ENCODE data around the gene IRS2.
"Not testable (repeated sequence)": the region's sequence is repeated elsewhere in the genome, so short reads cannot be mapped to it uniquely, and the experiment has no call there.

IRS2 gene

GRCh38 chr13:109786457-109787134, at the start of gene IRS2:
Gene IRS2 (minus strand): TSS chr13:109786583. CDS start chr13:109786053, 530 bp downstream.
- Histone ChIP-seq H3K4me1 (peaks cover 57% of the 10 kb centered on the region), H4K20me1 (peaks cover 42% of the 10 kb centered on the region), H3K36me3 (peaks cover 30% of the 10 kb centered on the region), H3K27me3 (no peaks in the 10 kb centered on the region), H3K4me3 (peak within 1 kb of the TSS; percentile 84), H3K4me2 (peak within 1 kb of the TSS; percentile 93), H3K9ac (peak within 1 kb of the TSS; percentile 94), H3K9me3 (peaks cover 19% of the 10 kb centered on the region), H3K27ac (peak within 1 kb of the TSS; percentile 96)
- TF ChIP-seq Cebpa-rat (IDR thresholded peaks at IDR 0.05), result no peak

GRCh38 chr13:109834973-109835720, 48.8 kb upstream of the IRS2 start:
- H3K27ac ChIP-seq, result no peak overlapping the region
- no peaks in the 10 kb centered on the region for H4K20me1 ChIP-seq
- no peak overlapping the region for H3K4me2 ChIP-seq
- H3K36me3 ChIP-seq, result no peaks in the 10 kb centered on the region
- no peak for TF ChIP-seq Cebpa-rat (IDR thresholded peaks at IDR 0.05)
- no peaks in the 10 kb centered on the region for H3K27me3 ChIP-seq
- H3K9me3 ChIP-seq, result no peaks in the 10 kb centered on the region
- H3K9ac ChIP-seq, result no peak overlapping the region
- peaks cover under 1% of the 10 kb centered on the region; the same call in 1 of the 2 replicates for H3K4me1 ChIP-seq
- no peak overlapping the region for H3K4me3 ChIP-seq

- no peak overlapping the region for H3K9ac ChIP-seq
- 0 out of 2 replicates have a peak, but pooled peaks cover 4% of the 10 kb centered on the region for H3K9me3 ChIP-seq
- no peak overlapping the region for H3K4me3 ChIP-seq
- H3K4me1 ChIP-seq, result no peaks in the 10 kb centered on the region
- H4K20me1 ChIP-seq, result no peaks in the 10 kb centered on the region
- H3K27ac ChIP-seq, result no peak overlapping the region
- H3K27me3 ChIP-seq, result no peaks in the 10 kb centered on the region
- H3K36me3 ChIP-seq, result no peaks in the 10 kb centered on the region
- no peak overlapping the region for H3K4me2 ChIP-seq
- no peak for TF ChIP-seq Cebpa-rat (IDR thresholded peaks at IDR 0.05)
Observed at GRCh38 chr13:109833940-109834339, 47.6 kb upstream of the IRS2 start.

GRCh38 chr13:109833071-109833470, 46.7 kb upstream of the IRS2 start:
- H3K4me3 ChIP-seq, result no peak overlapping the region
- H3K9ac ChIP-seq, result no peak overlapping the region
- no peaks in the 10 kb centered on the region for H3K36me3 ChIP-seq
- H3K27me3 ChIP-seq, result no peaks in the 10 kb centered on the region
- H3K4me2 ChIP-seq, result no peak overlapping the region
- H4K20me1 ChIP-seq, result no peaks in the 10 kb centered on the region
- H3K4me1 ChIP-seq, result no peaks in the 10 kb centered on the region
- TF ChIP-seq Cebpa-rat (IDR thresholded peaks at IDR 0.05), result no peak
- 0 out of 2 replicates have a peak, but pooled peaks cover 6% of the 10 kb centered on the region for H3K9me3 ChIP-seq
- no peak overlapping the region for H3K27ac ChIP-seq

- not testable (repeated sequence) for H3K27ac ChIP-seq, H3K9me3 ChIP-seq, H3K4me2 ChIP-seq, H3K4me3 ChIP-seq, H3K27me3 ChIP-seq, H3K4me1 ChIP-seq, H4K20me1 ChIP-seq, H3K36me3 ChIP-seq, H3K9ac ChIP-seq
Observed at GRCh38 chr13:109828591-109829316, 42.4 kb upstream of the IRS2 start.

GRCh38 chr13:109823201-109823600, 36.8 kb upstream of the IRS2 start:
- H4K20me1 ChIP-seq, H3K4me2 ChIP-seq, H3K9me3 ChIP-seq, H3K4me3 ChIP-seq, H3K27me3 ChIP-seq, H3K36me3 ChIP-seq, H3K9ac ChIP-seq, H3K27ac ChIP-seq: not testable (repeated sequence)
- H3K4me1 ChIP-seq, result peaks cover 13% of the 10 kb centered on the region

- H4K20me1 ChIP-seq, result no peaks in the 10 kb centered on the region
Observed at GRCh38 chr13:109821103-109821502, 34.7 kb upstream of the IRS2 start.

GRCh38 chr13:109819874-109820273, 33.5 kb upstream of the IRS2 start:
- no peaks in the 10 kb centered on the region for H3K36me3 ChIP-seq
- H3K9ac ChIP-seq, result no peak overlapping the region
- TF ChIP-seq Cebpa-rat (IDR thresholded peaks at IDR 0.05), result no peak
- no peak overlapping the region for H3K4me2 ChIP-seq
- no peaks in the 10 kb centered on the region for H3K9me3 ChIP-seq
- H4K20me1 ChIP-seq, result no peaks in the 10 kb centered on the region
- no peaks in the 10 kb centered on the region for H3K27me3 ChIP-seq
- H3K4me3 ChIP-seq, result no peak overlapping the region
- H3K4me1 ChIP-seq, result peaks cover 39% of the 10 kb centered on the region
- H3K27ac ChIP-seq, result no peak overlapping the region

More at GRCh38 chr13:109821103-109821502, 34.7 kb upstream of the IRS2 start:
- no peaks in the 10 kb centered on the region for H3K27me3 ChIP-seq
- no peak for TF ChIP-seq Cebpa-rat (IDR thresholded peaks at IDR 0.05)
- no peak overlapping the region for H3K27ac ChIP-seq
- no peaks in the 10 kb centered on the region for H3K9me3 ChIP-seq
- H3K36me3 ChIP-seq, result no peaks in the 10 kb centered on the region
- H3K4me1 ChIP-seq, result peaks cover 32% of the 10 kb centered on the region
- H3K9ac ChIP-seq, result no peak overlapping the region
- no peak overlapping the region for H3K4me3 ChIP-seq
- 0 out of 2 replicates have a peak overlapping the region, but pooled peaks have one; percentile 2 for H3K4me2 ChIP-seq

- Histone ChIP-seq H3K4me2 (peak overlapping the region; percentile 77), H3K36me3 (no peaks in the 10 kb centered on the region), H3K9ac (no peak overlapping the region), H3K4me1 (peaks cover 39% of the 10 kb centered on the region), H3K27ac (no peak overlapping the region), H3K9me3 (no peaks in the 10 kb centered on the region), H3K4me3 (no peak overlapping the region), H3K27me3 (no peaks in the 10 kb centered on the region), H4K20me1 (no peaks in the 10 kb centered on the region)
- no peak for TF ChIP-seq Cebpa-rat (IDR thresholded peaks at IDR 0.05)
Observed at GRCh38 chr13:109818886-109819285, 32.5 kb upstream of the IRS2 start.
